D721Med (cell line): ENCODE measurements around the gene LHX6.

ENCODE experiments used
- DNase-seq: peaks from one replicate; pipeline ENCODE4 v3.0.0; 2011; ENCODE audit warnings: low spot score; ENCODE audit not compliant: insufficient read length
- FAIRE-seq: peaks from 2 replicates; lab custom pipeline; 2011; peaks lifted over from hg19 to GRCh38; lab: Jason Lieb, UNC
- CTCF ChIP-seq: IDR thresholded peaks from 2 replicates; pipeline ENCODE4 v1.5.1; 2012; ENCODE audit warnings: mild to moderate bottlenecking, control low read depth; ENCODE audit not compliant: insufficient read depth; ENCODE audit errors: missing control alignments

The LHX6 gene

GRCh38 chr9:122254761-122255160 lies 26.0 kb upstream of the LHX6 start:
- DNase-seq (no peak), FAIRE-seq (no peak)
- TF ChIP-seq CTCF, result no peak

DNA sequence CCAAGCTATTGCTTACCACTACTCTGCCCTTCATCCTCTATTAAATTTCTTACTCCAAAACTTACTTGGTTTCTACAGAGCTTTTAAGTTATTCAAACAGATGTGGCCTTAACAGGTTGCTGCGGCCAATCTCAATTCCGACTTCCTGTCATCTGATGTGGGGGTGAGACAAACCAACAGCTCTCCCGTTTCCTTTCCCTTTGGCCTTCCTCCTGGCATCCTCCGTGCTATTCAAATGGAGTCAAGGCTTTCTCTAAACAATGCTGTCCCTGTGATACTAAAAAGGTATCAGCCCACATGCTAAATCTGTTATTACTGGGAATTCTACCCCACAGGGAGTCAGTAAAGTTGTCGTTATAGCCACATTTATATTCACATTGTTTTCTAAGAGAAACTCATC lies 24.0 kb upstream of the LHX6 start:
- FAIRE-seq (no peak), DNase-seq (no peak)
- no peak for TF ChIP-seq CTCF

GRCh38 chr9:122251351-122251750 lies 22.6 kb upstream of the LHX6 start:
- no peak for DNase-seq
- no peak for FAIRE-seq
- no peak for TF ChIP-seq CTCF

DNA sequence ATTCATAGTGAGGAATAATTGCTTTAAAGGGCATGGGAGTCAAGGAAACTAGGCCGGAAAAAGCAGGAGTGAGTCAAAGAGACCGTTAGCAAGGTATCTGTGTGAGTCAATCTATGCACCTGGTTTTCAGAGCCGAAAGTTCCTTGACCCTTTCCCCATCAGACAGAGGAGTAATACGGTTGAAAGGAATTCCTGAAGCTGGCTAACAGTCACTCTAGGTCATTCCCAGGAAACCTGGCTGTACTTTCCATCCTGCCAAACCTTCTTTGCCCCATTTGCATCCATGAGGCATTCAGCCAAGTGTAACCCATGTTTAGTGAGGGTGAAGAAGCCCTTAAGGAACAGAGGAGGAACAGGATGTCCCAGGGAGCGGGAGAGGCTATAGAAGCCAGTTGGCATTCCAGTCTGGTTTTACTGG lies 19.7 kb upstream of the LHX6 start:
- FAIRE-seq (no peak), DNase-seq (no peak)
- no peak for TF ChIP-seq CTCF

DNA sequence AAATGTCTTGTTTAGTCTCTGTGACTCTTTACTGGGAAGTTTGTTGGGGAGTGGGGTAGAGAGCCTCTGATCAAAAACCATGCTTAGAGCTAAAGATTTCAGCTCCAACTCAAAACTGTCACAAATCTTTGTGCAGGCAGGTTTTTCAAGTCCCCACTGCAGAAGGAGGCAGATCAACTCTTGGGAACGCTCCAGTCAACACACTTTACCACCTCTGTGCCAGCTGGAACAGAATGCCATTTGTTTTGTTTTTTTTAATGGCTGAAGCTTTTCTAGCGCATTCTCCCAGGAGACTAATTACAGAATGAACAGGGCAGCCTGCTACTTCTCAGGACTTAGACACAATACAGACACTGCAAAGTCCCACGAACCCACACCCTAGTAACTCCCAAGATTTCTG lies 17.9 kb upstream of the LHX6 start:
- no peak for FAIRE-seq
- no peak for DNase-seq
- no peak for TF ChIP-seq CTCF

GRCh38 chr9:122244349-122244748 lies 15.6 kb upstream of the LHX6 start:
- TF ChIP-seq CTCF, result no peak
- FAIRE-seq, result no peak
- no peak for DNase-seq

- FAIRE-seq (no peak), DNase-seq (no peak)
- TF ChIP-seq CTCF, result no peak
Observed at GRCh38 chr9:122239722-122240121, 11.0 kb upstream of the LHX6 start.
